ENCODE results near the gene DSCAML1.

GRCh38 chr11:117502015-117502778 is 294.8 kb downstream of the DSCAML1 start:
- TF ChIP-seq ELF4 (IDR thresholded peaks at IDR 0.05) (no peak), FOXK2 (IDR thresholded peaks at IDR 0.05) (no peak), L3MBTL2 (conservative IDR thresholded peaks at IDR 0.05) (no peak), HDGF (IDR thresholded peaks at IDR 0.05; ENCODE audit: borderline replicate concordance) (no peak)
